HepG2 (cell line): Measurements from ENCODE around the gene ZNFX1. TPM values are rescaled to one million over a fixed set of nuclear protein-coding genes. Genes with fewer than 3 reads are reported as not detected.

Experiments
- ATM ChIP-seq: fragments of 450-650 bp; IDR thresholded peaks from 2 replicates; pipeline ENCODE4 v1.7.1; 2017; ENCODE audit warnings: mild to moderate bottlenecking, borderline replicate concordance
- CCDC6 ChIP-seq: sonication (generic); formaldehyde crosslinking; IDR thresholded peaks from 2 replicates; pipeline ENCODE4 v1.8.1; 2022; ENCODE audit warnings: mild to moderate bottlenecking, missing genetic modification reagents, moderate library complexity
- DNMT3B ChIP-seq: conservative IDR thresholded peaks from 2 replicates; pipeline ENCODE4 v1.6.1; 2016; ENCODE audit warnings: missing biosample characterization, control low read depth
- GRHL1 ChIP-seq: sonication (generic); formaldehyde crosslinking; conservative IDR thresholded peaks from 2 replicates; pipeline ENCODE4 v1.8.0; 2022; ENCODE audit warnings: missing genetic modification reagents
- KLF13 ChIP-seq: sonication (generic); formaldehyde crosslinking; IDR thresholded peaks from 2 replicates; pipeline ENCODE4 v1.4.0; 2020; ENCODE audit warnings: mild to moderate bottlenecking, missing genetic modification reagents
- MEIS1 ChIP-seq: sonication (generic); formaldehyde crosslinking; IDR thresholded peaks from 2 replicates; pipeline ENCODE4 v1.9.0; 2021; ENCODE audit warnings: mild to moderate bottlenecking, missing genetic modification reagents, moderate library complexity, borderline replicate concordance
- NFE2 ChIP-seq: sonication (generic); formaldehyde crosslinking; IDR thresholded peaks from 2 replicates; pipeline ENCODE4 v1.4.0; 2020; ENCODE audit warnings: missing genetic modification reagents
- NFE2L2 ChIP-seq: fragments of 150-350 bp; IDR thresholded peaks from 2 replicates; pipeline ENCODE4 v1.6.1; 2014; ENCODE audit warnings: low read length
- NFRKB ChIP-seq: fragments of 450-650 bp; IDR thresholded peaks from 2 replicates; pipeline ENCODE4 v1.6.1; 2017
- REPIN1 ChIP-seq: sonication (generic); formaldehyde crosslinking; IDR thresholded peaks from 2 replicates; pipeline ENCODE4 v1.8.0; 2022; ENCODE audit warnings: missing genetic modification reagents, low read depth, mild to moderate bottlenecking, borderline replicate concordance
- SALL1 ChIP-seq: sonication (generic); formaldehyde crosslinking; IDR thresholded peaks from 2 replicates; pipeline ENCODE4 v1.8.0; 2022; ENCODE audit warnings: mild to moderate bottlenecking, missing genetic modification reagents
- SOX6 ChIP-seq, 2 experiments: fragments of 450-650 bp in 1 of 2; sonication (generic) in 1 of 2; formaldehyde crosslinking in 1 of 2; IDR thresholded peaks; 2 replicates each; pipeline versions ENCODE4 v1.4.0 to v1.6.1; 2017 to 2020; ENCODE audit warnings: antibody characterized with exemption in 1 of 2, mild to moderate bottlenecking in 1 of 2, missing genetic modification reagents in 1 of 2
- STAT6 ChIP-seq: sonication (generic); formaldehyde crosslinking; IDR thresholded peaks from 2 replicates; pipeline ENCODE4 v1.4.0; 2020; ENCODE audit warnings: missing genetic modification reagents, mild to moderate bottlenecking, borderline replicate concordance
- TFAP4 ChIP-seq: sonication (generic); IDR thresholded peaks from 2 replicates; pipeline ENCODE4 v1.6.1; 2016; ENCODE audit warnings: low read depth, borderline replicate concordance
- ZNF10 ChIP-seq: sonication (generic); formaldehyde crosslinking; IDR thresholded peaks from 2 replicates; pipeline ENCODE4 v1.4.0; 2020; ENCODE audit warnings: mild to moderate bottlenecking, low read depth, missing genetic modification reagents, borderline replicate concordance
- ZNF567 ChIP-seq: sonication (generic); formaldehyde crosslinking; IDR thresholded peaks from 2 replicates; pipeline ENCODE4 v1.8.1; 2023; ENCODE audit warnings: mild to moderate bottlenecking, missing genetic modification reagents, borderline replicate concordance
- ZSCAN5A ChIP-seq: sonication (generic); formaldehyde crosslinking; IDR thresholded peaks from 2 replicates; pipeline ENCODE4 v1.8.0; 2022; ENCODE audit warnings: mild to moderate bottlenecking, missing genetic modification reagents, borderline replicate concordance
- polyA plus RNA-seq, 8 experiments: library from polyadenylated mRNA; depleted of rRNA in 3 of 8; stranded (reverse) in 7 of 8; unstranded in 1 of 8; fragments of >200 nt; fragmentation: Illumina TruSeq in 4 of 8; extraction: Trizol in 4 of 8; gene quantifications; 2 replicates each; pipeline versions ENCODE4 v1.2.1 to v1.2.3, GENCODE V29; 2011 to 2016; ENCODE audit warnings: low read depth in 4 of 8, missing spikeins in 1 of 8, mixed read lengths in 1 of 8; ENCODE audit not compliant: insufficient read depth in 1 of 8
- total RNA-seq, 5 experiments: library from RNA; depleted of rRNA; stranded (reverse); fragments of >200 nt; fragmentation: Illumina TruSeq; extraction: Trizol; gene quantifications; 2 replicates each; pipeline ENCODE4 v1.2.3, GENCODE V29; 2016; ENCODE audit warnings: low read depth in 1 of 5
- TF ChIP-seq, protein P1 (sequence below), 2 experiments: fragments of 450-650 bp in 1 of 2; sonication (generic) in 1 of 2; formaldehyde crosslinking; IDR thresholded peaks; 2 replicates each; pipeline versions ENCODE4 v1.5.0 to v1.8.0; 2020 to 2022; ENCODE audit warnings: mild to moderate bottlenecking in 1 of 2, missing genetic modification reagents in 1 of 2
- TF ChIP-seq, protein P2 (sequence below): sonication (generic); formaldehyde crosslinking; IDR thresholded peaks from 2 replicates; pipeline ENCODE4 v1.4.0; 2020; ENCODE audit warnings: mild to moderate bottlenecking, missing genetic modification reagents

Gene ZNFX1
- total and polyA plus RNA-seq, 2 of the 13 experiments (the other 11 are each of a cell fraction or from before 2014, with no cell fraction given), result 2.9 to 11.1 TPM

DNA sequence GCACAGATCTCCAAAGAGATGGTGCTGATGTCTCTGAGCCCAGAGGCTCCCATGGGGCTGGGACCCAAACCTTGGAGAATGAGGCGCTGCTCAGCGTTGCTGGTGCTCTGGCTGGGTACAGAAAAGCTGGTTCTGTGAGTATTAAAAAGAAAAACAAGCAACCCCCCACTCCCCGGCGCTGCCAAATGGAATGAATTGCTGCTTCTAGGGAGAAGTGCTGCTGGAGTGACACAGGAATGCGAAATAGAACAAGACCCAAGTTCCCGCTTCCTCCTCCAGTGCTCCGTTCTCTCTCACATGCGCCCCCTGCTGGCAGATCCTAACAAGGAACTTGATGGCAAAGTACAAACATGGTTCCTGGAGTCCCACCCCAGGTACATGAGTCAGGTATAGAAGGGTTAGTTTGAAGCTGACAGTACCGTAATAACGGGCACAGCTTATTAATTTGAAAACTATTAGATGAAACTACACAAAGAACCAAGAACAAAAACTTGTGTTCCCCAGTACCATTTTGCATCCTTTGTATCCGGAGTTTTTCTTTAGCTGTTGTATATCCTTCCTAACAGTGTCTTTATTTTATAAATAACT lies 60.8 kb downstream of the ZNFX1 start (continued):
- no peak for TF ChIP-seq ZNF10
- no peak for TF ChIP-seq NFRKB
- TF ChIP-seq DNMT3B (CRISPR knock-in tag), result peak; percentile 83; the same call in 1 of the 2 replicates
- TF ChIP-seq ATM, result no peak
- no peak for TF ChIP-seq ZSCAN5A
- peak; percentile 17; the same call in 1 of the 2 replicates for TF ChIP-seq NFE2L2
- TF ChIP-seq MEIS1, result no peak
- TF ChIP-seq STAT6 (CRISPR knock-in tag), result 0 out of 2 replicates have a peak, but pooled peaks have one; percentile 33
- no peak for TF ChIP-seq TFAP4
- TF ChIP-seq, protein P1, sequence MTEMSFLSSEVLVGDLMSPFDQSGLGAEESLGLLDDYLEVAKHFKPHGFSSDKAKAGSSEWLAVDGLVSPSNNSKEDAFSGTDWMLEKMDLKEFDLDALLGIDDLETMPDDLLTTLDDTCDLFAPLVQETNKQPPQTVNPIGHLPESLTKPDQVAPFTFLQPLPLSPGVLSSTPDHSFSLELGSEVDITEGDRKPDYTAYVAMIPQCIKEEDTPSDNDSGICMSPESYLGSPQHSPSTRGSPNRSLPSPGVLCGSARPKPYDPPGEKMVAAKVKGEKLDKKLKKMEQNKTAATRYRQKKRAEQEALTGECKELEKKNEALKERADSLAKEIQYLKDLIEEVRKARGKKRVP (CRISPR knock-in tag; IDR thresholded peaks at IDR 0.05), result no peak; a peak in 1 of 4 replicates
- no peak for TF ChIP-seq GRHL1
- no peak for TF ChIP-seq CCDC6
- TF ChIP-seq ZNF567, result no peak
- peak; percentile 46; the same call in 1 of the 2 replicates for TF ChIP-seq SALL1 (CRISPR knock-in tag)
- no peak for TF ChIP-seq SOX6 (IDR thresholded peaks at IDR 0.05)
- TF ChIP-seq SOX6 (CRISPR knock-in tag; IDR thresholded peaks at IDR 0.05), result 0 out of 2 replicates have a peak, but pooled peaks have one; percentile 52
- TF ChIP-seq, protein P2, sequence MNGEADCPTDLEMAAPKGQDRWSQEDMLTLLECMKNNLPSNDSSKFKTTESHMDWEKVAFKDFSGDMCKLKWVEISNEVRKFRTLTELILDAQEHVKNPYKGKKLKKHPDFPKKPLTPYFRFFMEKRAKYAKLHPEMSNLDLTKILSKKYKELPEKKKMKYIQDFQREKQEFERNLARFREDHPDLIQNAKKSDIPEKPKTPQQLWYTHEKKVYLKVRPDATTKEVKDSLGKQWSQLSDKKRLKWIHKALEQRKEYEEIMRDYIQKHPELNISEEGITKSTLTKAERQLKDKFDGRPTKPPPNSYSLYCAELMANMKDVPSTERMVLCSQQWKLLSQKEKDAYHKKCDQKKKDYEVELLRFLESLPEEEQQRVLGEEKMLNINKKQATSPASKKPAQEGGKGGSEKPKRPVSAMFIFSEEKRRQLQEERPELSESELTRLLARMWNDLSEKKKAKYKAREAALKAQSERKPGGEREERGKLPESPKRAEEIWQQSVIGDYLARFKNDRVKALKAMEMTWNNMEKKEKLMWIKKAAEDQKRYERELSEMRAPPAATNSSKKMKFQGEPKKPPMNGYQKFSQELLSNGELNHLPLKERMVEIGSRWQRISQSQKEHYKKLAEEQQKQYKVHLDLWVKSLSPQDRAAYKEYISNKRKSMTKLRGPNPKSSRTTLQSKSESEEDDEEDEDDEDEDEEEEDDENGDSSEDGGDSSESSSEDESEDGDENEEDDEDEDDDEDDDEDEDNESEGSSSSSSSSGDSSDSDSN, result no peak
- peak; percentile 30; the same call in 1 of the 2 replicates for TF ChIP-seq REPIN1 (CRISPR knock-in tag)
- no peak for TF ChIP-seq NFE2 (CRISPR knock-in tag)
- TF ChIP-seq KLF13, result no peak
